GM19043 (cell line): ENCODE results near the gene SORBS2.
"Not testable (repeated sequence)": the region's sequence is repeated elsewhere in the genome, so short reads cannot be mapped to it uniquely, and the experiment has no call there.

Experiments used
- ATAC-seq: cut with Tn5 transposase; IDR thresholded peaks from one replicate; pipeline ENCODE4 v1.9.1; 2021; ENCODE audit warnings: low read depth; ENCODE audit not compliant: unreplicated experiment

The SORBS2 gene

DNA sequence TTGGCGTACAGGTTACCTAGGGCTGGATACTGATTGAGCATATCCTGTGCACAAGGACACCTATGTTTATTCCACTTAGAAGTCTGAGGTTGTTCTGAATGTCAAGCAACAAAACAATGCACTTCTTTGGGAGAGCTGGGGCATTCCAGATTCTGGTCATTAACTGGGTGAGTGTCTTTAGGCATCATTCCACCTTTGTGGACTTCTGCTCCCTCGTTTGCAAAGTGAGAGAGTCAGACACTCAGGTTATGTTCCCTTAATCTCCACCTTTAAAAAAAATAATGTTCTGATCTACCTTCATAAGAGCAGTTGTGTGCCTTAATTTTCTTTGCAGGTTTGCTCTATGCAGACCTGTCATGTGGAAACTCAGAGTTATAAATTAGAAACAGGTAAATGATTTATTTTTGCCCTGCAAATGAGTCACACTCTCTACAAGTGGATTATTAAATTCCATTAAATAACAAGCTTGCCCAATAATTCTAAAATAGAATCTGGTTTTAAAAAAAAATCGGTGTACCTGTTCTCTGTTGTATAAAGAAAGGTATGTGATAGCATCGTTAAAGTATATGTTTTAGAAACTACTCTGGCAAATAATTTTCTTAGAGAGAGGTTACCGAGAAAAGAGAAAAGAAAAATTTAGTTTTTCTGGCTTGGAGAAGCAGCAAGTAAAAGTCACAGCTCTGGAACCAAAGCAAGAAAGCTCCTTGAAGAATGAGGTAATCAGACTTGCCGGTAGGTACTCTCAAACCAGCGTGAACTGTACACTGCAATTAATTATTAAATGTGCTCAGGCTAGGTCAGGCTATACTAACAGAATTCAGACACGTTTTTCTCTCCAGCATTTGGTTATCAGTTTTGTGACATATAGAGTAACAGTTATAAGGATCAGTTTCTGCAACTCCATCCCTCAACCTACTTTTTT lies 93.2 kb downstream of the SORBS2 start:
- no peak for ATAC-seq

- ATAC-seq = no peak
These were observed 94.6 kb downstream of the SORBS2 start for GRCh38 chr4:185717377-185717741.

DNA sequence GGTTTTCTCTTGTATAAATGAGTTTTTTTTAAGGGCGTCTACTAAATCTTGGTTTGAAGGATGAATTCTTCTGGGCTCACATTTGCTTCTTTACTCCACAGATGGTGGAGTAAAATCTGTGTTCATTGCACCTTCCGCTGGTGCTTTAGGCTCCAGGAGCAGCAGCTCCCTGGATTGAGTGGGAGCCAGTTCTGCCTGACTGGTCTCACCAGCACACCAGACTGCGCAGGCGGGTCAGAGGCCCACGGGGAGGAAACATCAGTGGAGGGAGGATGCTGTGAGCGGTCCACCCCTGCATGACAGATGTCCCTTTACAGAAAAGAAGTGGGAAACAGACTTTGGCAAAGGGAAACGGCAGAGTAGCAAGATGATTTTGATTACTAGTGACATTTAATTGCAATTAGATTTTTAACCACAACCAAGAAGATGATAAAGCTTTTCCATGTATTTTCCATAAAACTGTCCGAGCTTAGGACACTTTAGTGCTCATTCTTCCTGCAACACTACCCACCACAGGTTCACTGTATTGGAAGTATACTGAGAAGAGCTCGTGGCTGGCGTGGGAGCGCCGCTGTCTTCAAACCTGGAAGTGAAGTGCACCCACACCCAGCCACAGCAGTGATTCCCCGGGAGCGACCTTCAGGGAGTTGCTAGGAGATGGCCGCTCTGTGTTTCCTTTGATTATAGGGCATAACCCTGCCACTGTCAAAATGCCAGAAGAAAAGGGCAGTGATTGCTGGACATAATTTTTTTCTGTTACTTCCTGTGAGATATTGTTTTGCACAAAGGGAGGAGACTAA lies 95.2 kb downstream of the SORBS2 start:
- no peak for ATAC-seq

DNA sequence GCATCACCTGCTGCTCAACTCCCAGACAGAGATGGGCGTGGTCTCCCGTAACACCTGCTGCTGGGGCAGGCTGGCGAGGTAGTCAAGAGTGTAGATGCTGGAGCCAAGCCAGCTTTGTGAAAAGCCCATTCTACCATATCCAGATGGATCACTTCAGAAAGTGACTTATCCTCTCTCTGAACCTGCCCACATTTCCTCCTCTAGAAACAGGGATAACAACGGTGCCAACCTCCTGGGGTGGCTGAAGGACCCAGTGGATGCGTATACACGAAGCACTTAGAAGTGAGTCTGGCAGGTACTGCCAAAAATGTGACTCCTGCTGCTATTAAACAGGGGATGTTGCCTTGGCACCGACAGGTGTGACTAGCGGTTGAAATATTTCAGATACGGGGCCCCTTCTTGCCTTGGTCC lies 95.8 kb downstream of the SORBS2 start:
- no peak for ATAC-seq

DNA sequence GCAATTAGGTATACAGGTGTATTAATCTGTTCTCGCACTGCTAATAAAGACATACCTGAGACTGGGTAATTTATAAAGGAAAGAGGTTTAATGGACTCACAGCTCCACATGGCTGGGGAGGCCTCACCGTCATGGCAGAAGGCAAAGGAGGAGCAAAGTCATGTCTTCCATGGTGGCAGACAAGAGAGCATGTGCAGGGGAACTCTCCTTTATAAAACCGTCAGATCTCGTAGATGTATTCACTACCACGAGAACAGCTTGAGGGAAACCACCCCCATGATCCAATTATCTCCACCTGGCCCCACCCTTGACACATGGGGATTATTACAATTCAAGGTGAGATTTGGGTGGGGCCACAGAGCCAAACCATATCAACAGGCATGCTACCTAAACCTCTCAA lies 97.5 kb downstream of the SORBS2 start:
- not testable (repeated sequence) for ATAC-seq

- no peak for ATAC-seq
These were observed 98.3 kb downstream of the SORBS2 start for GRCh38 chr4:185713731-185714130.

GRCh38 chr4:185713272-185713671 lies 98.7 kb downstream of the SORBS2 start:
- ATAC-seq = no peak

DNA sequence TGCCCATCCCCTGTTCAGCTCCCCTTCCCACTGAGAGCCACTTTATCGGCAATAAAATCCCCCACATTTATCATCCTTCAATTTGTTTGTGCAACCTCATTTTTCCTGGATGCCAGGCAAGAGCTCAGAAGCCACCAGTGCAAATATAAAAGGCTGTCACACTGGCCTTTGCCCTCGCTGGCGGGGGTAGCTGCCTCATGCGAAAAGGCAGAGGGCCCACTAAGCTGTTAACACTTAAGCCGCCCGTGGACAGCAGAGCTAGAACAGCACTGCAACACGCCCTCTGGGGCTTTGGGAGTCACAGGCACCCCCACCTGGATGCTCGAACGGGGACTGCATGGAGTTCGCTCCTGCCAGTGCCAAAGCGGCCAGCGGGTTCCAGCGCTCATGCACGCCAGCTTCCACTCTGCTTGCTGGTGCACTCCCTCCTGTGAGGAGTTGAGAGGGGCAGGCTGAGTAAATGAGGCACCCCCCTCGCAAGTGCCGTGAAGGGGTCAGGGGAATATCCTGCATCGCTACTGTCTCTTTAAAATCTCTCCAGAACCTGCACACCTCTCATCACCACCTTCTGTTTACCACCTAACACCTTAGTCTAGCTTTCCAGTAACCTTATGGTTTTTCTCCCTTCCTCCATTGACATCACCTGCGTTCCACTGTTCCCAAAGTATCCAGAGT lies 99.5 kb downstream of the SORBS2 start:
- ATAC-seq = no peak

GRCh38 chr4:185711726-185712125 lies 100.3 kb downstream of the SORBS2 start:
- no peak for ATAC-seq

DNA sequence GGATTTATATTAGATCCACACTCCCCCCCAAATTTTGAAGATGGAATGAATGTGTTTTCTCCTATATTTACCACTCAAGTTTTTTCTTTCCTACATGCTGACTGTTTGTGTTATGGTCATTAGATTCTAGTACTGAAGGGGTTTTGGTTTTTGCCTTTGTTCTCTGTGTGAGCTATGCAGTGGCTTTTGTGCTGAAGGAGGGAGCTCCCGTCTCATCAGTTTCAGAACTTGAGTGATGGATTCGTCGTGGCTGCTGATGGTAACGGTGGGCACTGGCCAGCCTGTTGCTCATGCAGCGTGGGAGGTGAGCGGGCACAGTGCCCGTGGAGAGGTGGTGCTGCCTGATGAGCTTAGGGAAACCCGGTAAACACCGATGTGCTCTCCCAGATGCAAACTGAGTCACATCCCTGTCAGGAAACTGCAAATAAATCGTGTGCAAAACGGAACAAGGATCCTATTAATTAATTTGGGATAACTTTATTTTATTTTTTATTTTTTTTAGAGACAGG lies 101.5 kb downstream of the SORBS2 start:
- ATAC-seq = no peak

DNA sequence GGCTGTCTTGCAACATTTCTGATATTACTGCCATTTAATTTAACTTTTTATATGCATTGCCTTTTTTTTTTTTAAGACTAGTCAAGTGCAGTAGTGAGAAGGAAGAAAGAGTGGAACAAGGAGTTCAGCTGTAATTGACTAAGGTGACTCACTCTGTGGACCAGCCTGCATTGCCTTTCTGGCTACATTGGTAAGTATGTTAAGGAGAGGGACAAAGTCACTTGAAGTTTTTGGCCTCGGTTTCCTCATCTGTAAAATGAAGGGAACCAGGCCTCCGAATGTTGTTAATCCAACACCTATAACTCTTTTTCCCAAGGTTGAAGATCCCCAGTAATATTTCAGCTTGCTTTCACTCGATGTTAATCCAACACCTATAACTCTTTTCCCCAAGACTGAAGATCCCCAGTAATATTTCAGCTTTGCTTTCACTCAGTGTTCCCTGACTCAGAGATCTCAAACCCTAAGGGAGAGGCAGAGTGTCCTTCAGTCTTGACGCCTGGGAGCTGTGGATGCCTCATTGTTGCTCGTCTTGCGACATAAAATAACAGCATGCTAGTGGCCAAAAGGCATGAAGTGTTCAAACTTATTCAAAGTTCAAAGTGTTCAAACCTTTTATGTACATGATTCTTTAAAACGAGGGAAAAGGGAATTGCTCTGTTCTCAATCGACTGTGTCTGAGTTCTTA lies 102.0 kb downstream of the SORBS2 start:
- no peak for ATAC-seq

DNA sequence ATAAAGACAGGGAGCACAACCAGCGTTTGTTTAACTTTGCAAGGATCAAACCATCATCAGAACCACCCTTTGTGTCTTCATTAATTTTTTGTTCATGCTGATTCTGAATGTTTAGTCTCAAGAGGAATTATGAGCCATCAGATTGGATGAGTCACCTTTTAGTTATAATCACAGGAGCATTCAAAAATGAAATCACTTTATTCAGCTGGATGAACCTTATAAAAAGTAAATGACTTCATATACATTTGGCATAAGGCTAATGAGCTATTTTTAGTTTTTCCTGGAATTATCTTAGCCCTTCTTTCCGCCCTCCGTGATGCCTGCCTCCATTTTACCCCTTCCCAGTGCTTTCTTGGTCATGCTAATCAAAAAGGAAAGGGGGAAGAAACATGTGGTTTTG lies 103.6 kb downstream of the SORBS2 start:
- ATAC-seq = no peak

DNA sequence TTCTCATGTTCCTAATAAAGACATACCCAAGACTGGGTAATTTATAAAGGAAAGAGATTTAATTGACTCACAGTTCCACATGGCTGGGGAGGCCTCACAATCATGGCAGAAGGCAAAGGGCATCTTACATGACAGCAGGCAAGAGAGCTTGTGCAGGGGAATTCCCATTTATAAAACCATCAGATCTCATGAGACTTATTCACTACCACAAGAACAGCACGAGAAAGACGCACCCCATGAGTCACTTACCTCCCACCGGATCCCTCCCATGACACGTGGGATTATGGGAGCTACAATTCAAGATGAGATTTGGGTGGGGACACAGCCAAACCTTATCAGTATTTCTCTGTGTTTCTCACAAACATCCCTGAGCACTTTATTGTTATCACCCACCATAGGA lies 104.4 kb downstream of the SORBS2 start:
- not testable (repeated sequence) for ATAC-seq

DNA sequence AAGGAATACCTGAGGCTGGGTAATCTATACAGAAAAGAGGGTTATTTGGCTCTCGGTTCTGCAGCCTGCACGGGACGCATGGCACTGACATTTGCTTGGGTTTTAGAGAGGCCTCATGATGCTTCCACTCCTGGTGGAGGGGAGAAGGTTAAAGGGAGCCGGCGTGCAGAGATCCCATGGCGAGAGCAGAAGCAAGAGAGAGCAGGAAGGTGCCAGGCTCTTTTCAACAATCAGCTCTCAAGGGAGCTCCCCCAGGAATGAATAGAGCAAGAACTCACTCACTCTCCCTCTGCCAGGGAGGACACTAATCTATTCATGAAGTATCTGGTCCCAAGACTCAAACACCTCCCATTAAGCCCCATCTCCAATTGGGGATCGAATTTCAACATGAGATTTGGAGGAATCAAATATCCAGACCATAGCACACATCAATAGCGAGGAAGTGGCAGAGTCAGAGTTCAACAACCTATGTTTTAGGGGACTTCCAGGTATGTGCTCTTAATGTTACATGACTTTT lies 109.8 kb downstream of the SORBS2 start:
- ATAC-seq = no peak

- ATAC-seq = no peak
These were observed 111.4 kb downstream of the SORBS2 start for GRCh38 chr4:185700630-185701029.

GRCh38 chr4:185700048-185700447 lies 111.9 kb downstream of the SORBS2 start:
- ATAC-seq = no peak

- ATAC-seq = no peak
These were observed 114.5 kb downstream of the SORBS2 start for GRCh38 chr4:185697488-185697887.

GRCh38 chr4:185695743-185696142 lies 116.3 kb downstream of the SORBS2 start:
- no peak for ATAC-seq

- no peak for ATAC-seq
These were observed 118.3 kb downstream of the SORBS2 start for GRCh38 chr4:185693548-185694215.

- ATAC-seq = no peak
These were observed 122.6 kb downstream of the SORBS2 start for GRCh38 chr4:185689407-185689806.
